CD1c-positive myeloid dendritic cell (primary cell): Measurements from ENCODE around the gene TSSK2.
A peak's percentile ranks its signal among the peaks of the same experiment; 100 is the strongest.

Experiments
- DNase-seq: peaks from one replicate; pipeline ENCODE4 v3.0.0-alpha.2; 2016; ENCODE audit errors: extremely low spot score

TSSK2 gene

GRCh38 chr22:19169002-19169946, 38.2 kb downstream of the TSSK2 start:
- no peak for DNase-seq

GRCh38 chr22:19169947-19170318, 38.8 kb downstream of the TSSK2 start:
- DNase-seq = no peak

- DNase-seq = no peak
Measured at GRCh38 chr22:19172213-19173046, 41.3 kb downstream of the TSSK2 start.

GRCh38 chr22:19173047-19174035, 42.2 kb downstream of the TSSK2 start:
- DNase-seq = no peak

- peak; percentile 68 for DNase-seq
Measured at GRCh38 chr22:19174106-19175025, 43.3 kb downstream of the TSSK2 start.

GRCh38 chr22:19175026-19175601, 44.0 kb downstream of the TSSK2 start:
- DNase-seq = no peak

GRCh38 chr22:19175602-19176174, 44.6 kb downstream of the TSSK2 start:
- DNase-seq = no peak

GRCh38 chr22:19176175-19176643, 45.1 kb downstream of the TSSK2 start:
- no peak for DNase-seq

- DNase-seq = no peak
Measured at GRCh38 chr22:19176732-19177131, 45.6 kb downstream of the TSSK2 start.

GRCh38 chr22:19177164-19178064, 46.3 kb downstream of the TSSK2 start:
- no peak for DNase-seq

- DNase-seq = peak; percentile 56
Measured at GRCh38 chr22:19178065-19178656, 47.1 kb downstream of the TSSK2 start.

GRCh38 chr22:19178657-19179496, 47.8 kb downstream of the TSSK2 start, which contains the start of gene SLC25A1:
Gene SLC25A1 (minus strand): TSS chr22:19178736. CDS start chr22:19178673, 63 bp downstream.
- peak; percentile 93 for DNase-seq

- peak; percentile 78 for DNase-seq
Measured at GRCh38 chr22:19179497-19180048, 48.5 kb downstream of the TSSK2 start.

- no peak for DNase-seq
Measured at GRCh38 chr22:19180234-19180633, 49.1 kb downstream of the TSSK2 start.

GRCh38 chr22:19180740-19181410, 49.8 kb downstream of the TSSK2 start:
- no peak for DNase-seq
